Natural killer cell (primary cell): ENCODE data around the gene PEAK3. TPM values are rescaled to one million over a fixed set of nuclear protein-coding genes. Genes with fewer than 3 reads are reported as not detected.

Experiments
- ATAC-seq, 3 donors: fragments of 150-1000 bp in 2 of 3; fragments of 200-7000 bp in 1 of 3; cut with Tn5 transposase; 1 replicate in 1 of 3; 2 replicates in 2 of 3; pipeline ENCODE4 v1.10.0; 2021; ENCODE audit warnings: mild to moderate bottlenecking in 2 of 3, moderate library complexity in 2 of 3
- DNase-seq, 2 donors: peaks; one replicate each; pipeline versions ENCODE4 v3.0.0 to v3.0.0-alpha.2; 2013 to 2021; ENCODE audit warnings: mixed read lengths in 1 of 2
- H3K27ac ChIP-seq: one replicate; pipeline ENCODE4 v1.5.1; 2013; ENCODE audit warnings: mild to moderate bottlenecking, low read length
- H3K27me3 ChIP-seq: one replicate; pipeline ENCODE4 v1.6.1; 2013; ENCODE audit warnings: low read length; ENCODE audit not compliant: control insufficient read depth, insufficient read depth
- H3K36me3 ChIP-seq: one replicate; pipeline ENCODE4 v1.6.1; 2013; ENCODE audit warnings: low read length; ENCODE audit not compliant: control insufficient read depth, insufficient read depth
- H3K4me1 ChIP-seq: one replicate; pipeline ENCODE4 v1.6.1; 2013; ENCODE audit warnings: low read length; ENCODE audit not compliant: control insufficient read depth, insufficient read depth
- H3K4me3 ChIP-seq: one replicate; pipeline ENCODE4 v1.5.1; 2013; ENCODE audit warnings: low read length
- H3K9me3 ChIP-seq: one replicate; pipeline ENCODE4 v1.6.1; 2013; ENCODE audit warnings: low read length; ENCODE audit not compliant: control insufficient read depth, insufficient read depth
- H3K27ac Mint-ChIP-seq, 2 donors: one replicate each; pipeline ENCODE4 v1.8.0; 2022; ENCODE audit warnings: mild to moderate bottlenecking in 2 of 2, mixed read lengths in 2 of 2, moderate library complexity in 1 of 2
- H3K27me3 Mint-ChIP-seq, 2 donors: one replicate each; pipeline ENCODE4 v1.8.0; 2022; ENCODE audit warnings: low read depth in 2 of 2, mixed read lengths in 2 of 2
- H3K36me3 Mint-ChIP-seq: one replicate; pipeline ENCODE4 v1.8.0; 2022; ENCODE audit warnings: mixed read lengths
- H3K4me1 Mint-ChIP-seq, 2 donors: one replicate each; pipeline ENCODE4 v1.8.0; 2022; ENCODE audit warnings: mixed read lengths in 2 of 2
- H3K4me3 Mint-ChIP-seq: one replicate; pipeline ENCODE4 v1.8.0; 2022; ENCODE audit warnings: mild to moderate bottlenecking, moderate library complexity, mixed read lengths
- H3K9me3 Mint-ChIP-seq, 2 donors: one replicate each; pipeline ENCODE4 v1.8.0; 2022; ENCODE audit warnings: mixed read lengths in 2 of 2
- CTCF ChIP-seq: fragments of 200-600 bp; IDR thresholded peaks from one replicate; pipeline ENCODE4 v1.8.0; 2022; ENCODE audit warnings: antibody characterized with exemption
- WGBS: methylation state at CpG from one replicate; pipeline ENCODE4 v1.1.7; 2013; ENCODE audit warnings: missing lambda C conversion rate; ENCODE audit not compliant: insufficient coverage; 5-methylcytosine and 5-hydroxymethylcytosine counted together
- intact Hi-C: fragments of 100-400 bp; cut with micrococcal nuclease; formaldehyde crosslinking; loops from one replicate; pipeline ENCODE4 v1.14.2; 2022
- total RNA-seq, 4 donors: library from RNA; stranded (reverse); fragments of 120-200 nt in 1 of 4; gene quantifications; one replicate each; pipeline versions ENCODE4 v1.2.3 to v1.2.4, GENCODE V29; 2013 to 2022

PEAK3 gene
- total RNA-seq, 3 donors from 2014 or later (not counting 1 experiment from before 2014, with no cell fraction given): 5.7 to 9.5 (median 8.4) TPM

DNA sequence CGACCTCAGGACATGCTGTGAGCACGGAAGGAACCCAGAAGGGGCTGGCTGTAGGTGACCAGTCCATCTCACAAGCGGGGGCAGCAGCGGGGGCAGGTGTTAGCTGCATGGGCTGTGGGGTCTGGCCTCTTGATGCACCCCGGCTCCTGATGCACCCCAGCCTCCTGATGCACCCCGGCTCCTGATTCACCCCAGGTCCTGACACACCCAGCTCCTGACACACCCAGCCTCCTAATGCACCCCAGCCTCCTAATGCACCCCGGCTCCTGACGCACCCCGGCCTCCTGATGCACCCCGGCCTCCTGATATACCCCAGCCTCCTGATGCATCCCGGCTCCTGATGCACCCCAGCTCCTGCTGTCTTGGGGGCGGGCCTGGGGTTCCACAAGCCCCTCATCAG, 39.0 kb upstream of the PEAK3 start:
- H3K9me3 Mint-ChIP-seq: no peaks in the 10 kb centered on the region
- no peaks in the 10 kb centered on the region for H3K27me3 ChIP-seq
- no peak for ATAC-seq
- peaks cover 10% of the 10 kb centered on the region for H3K36me3 ChIP-seq
- no peak overlapping the region for H3K4me3 Mint-ChIP-seq
- no peak for DNase-seq
- intact Hi-C loops: loop anchor here (10.0 kb wide), 1 partner anchor 46 kb away; no protein-coding TSS in a partner anchor
- TF ChIP-seq CTCF: no peak
- H3K9me3 ChIP-seq: no peaks in the 10 kb centered on the region
- no peaks in the 10 kb centered on the region for H3K36me3 Mint-ChIP-seq
- no peak overlapping the region for H3K4me3 ChIP-seq
- 97% methylated on average over 12 of the region's 12 CpGs for WGBS
- H3K4me1 Mint-ChIP-seq: peaks cover 8 to 12% of the 10 kb centered on the region in 2 donors
- peaks cover 32% of the 10 kb centered on the region for H3K4me1 ChIP-seq
- no peak overlapping the region for H3K27ac Mint-ChIP-seq
- no peaks in the 10 kb centered on the region for H3K27me3 Mint-ChIP-seq
- no peak overlapping the region for H3K27ac ChIP-seq

GRCh38 chr19:2320049-2320448, 38.1 kb upstream of the PEAK3 start:
- H3K4me3 Mint-ChIP-seq: no peak overlapping the region
- H3K4me1 Mint-ChIP-seq: peaks cover 8 to 9% of the 10 kb centered on the region in 2 donors
- peaks cover 1 to 2% of the 10 kb centered on the region in 2 donors for H3K27me3 Mint-ChIP-seq
- peaks cover 29% of the 10 kb centered on the region for H3K4me1 ChIP-seq
- DNase-seq (no peak), ATAC-seq (no peak)
- no peak overlapping the region for H3K4me3 ChIP-seq
- intact Hi-C loops: loop anchor here (10.0 kb wide), 1 partner anchor 45 kb away; no protein-coding TSS in a partner anchor
- H3K27ac Mint-ChIP-seq: no peak overlapping the region
- 93% methylated on average over 12 of the region's 12 CpGs for WGBS
- TF ChIP-seq CTCF: no peak
- H3K9me3 ChIP-seq: no peaks in the 10 kb centered on the region
- peaks cover 0 to under 1% of the 10 kb centered on the region in 2 donors for H3K9me3 Mint-ChIP-seq
- H3K27ac ChIP-seq: no peak overlapping the region
- peaks cover 5% of the 10 kb centered on the region for H3K36me3 ChIP-seq
- no peaks in the 10 kb centered on the region for H3K27me3 ChIP-seq
- peaks cover 3% of the 10 kb centered on the region for H3K36me3 Mint-ChIP-seq

GRCh38 chr19:2319551-2319950, 37.6 kb upstream of the PEAK3 start:
- Histone ChIP-seq H3K9me3 (no peaks in the 10 kb centered on the region), H3K4me3 (no peak overlapping the region), H3K27me3 (no peaks in the 10 kb centered on the region), H3K4me1 (peaks cover 24% of the 10 kb centered on the region), H3K36me3 (peaks cover 5% of the 10 kb centered on the region), H3K27ac (no peak overlapping the region)
- 93% methylated on average over 20 of the region's 20 CpGs for WGBS
- peaks cover 8 to 9% of the 10 kb centered on the region in 2 donors for H3K4me1 Mint-ChIP-seq
- ATAC-seq (no peak), DNase-seq (no peak)
- no peak overlapping the region for H3K27ac Mint-ChIP-seq
- intact Hi-C loops: loop anchor here (5.0 kb wide), 1 partner anchor 162 kb away; no protein-coding TSS in a partner anchor
- peaks cover 6 to 7% of the 10 kb centered on the region in 2 donors for H3K27me3 Mint-ChIP-seq
- peaks cover 8% of the 10 kb centered on the region for H3K36me3 Mint-ChIP-seq
- H3K4me3 Mint-ChIP-seq: no peak overlapping the region
- H3K9me3 Mint-ChIP-seq: peaks cover 0 to 5% of the 10 kb centered on the region in 2 donors
- no peak for TF ChIP-seq CTCF

- 69% methylated on average over 4 of the region's 6 CpGs for WGBS
- peaks cover 3% of the 10 kb centered on the region for H3K36me3 ChIP-seq
- no peak overlapping the region for H3K4me3 Mint-ChIP-seq
These were observed 36.9 kb upstream of the PEAK3 start for GRCh38 chr19:2318923-2319322.

More at GRCh38 chr19:2318923-2319322, 36.9 kb upstream of the PEAK3 start:
- Histone ChIP-seq H3K9me3 (no peaks in the 10 kb centered on the region), H3K27me3 (no peaks in the 10 kb centered on the region), H3K27ac (no peak overlapping the region), H3K4me1 (peaks cover 19% of the 10 kb centered on the region), H3K4me3 (no peak overlapping the region)
- intact Hi-C loops: loop anchor here (5.0 kb wide), 1 partner anchor 162 kb away; no protein-coding TSS in a partner anchor
- H3K27ac Mint-ChIP-seq: no peak overlapping the region
- peaks cover 0 to 6% of the 10 kb centered on the region in 2 donors for H3K9me3 Mint-ChIP-seq
- TF ChIP-seq CTCF: no peak
- peaks cover 8 to 9% of the 10 kb centered on the region in 2 donors for H3K4me1 Mint-ChIP-seq
- H3K36me3 Mint-ChIP-seq: peaks cover 9% of the 10 kb centered on the region
- no peak for DNase-seq
- ATAC-seq: no peak
- H3K27me3 Mint-ChIP-seq: peaks cover 6 to 9% of the 10 kb centered on the region in 2 donors
